Tibial nerve (tissue), 4 donors: Measurements from ENCODE around the gene POU1F1. TPM values are rescaled to one million over a fixed set of nuclear protein-coding genes. Genes with fewer than 3 reads are reported as not detected.

Experiments
- DNase-seq, 2 donors: peaks; one replicate each; pipeline ENCODE4 v3.0.0-alpha.2; 2019; ENCODE audit warnings: low spot score in 2 of 2
- H3K27ac ChIP-seq, 4 donors: fragments of 200-600 bp; sonication (generic) in 3 of 4; one replicate each; pipeline ENCODE4 v1.5.1; 2017 to 2019; ENCODE audit warnings: mild to moderate bottlenecking in 1 of 4
- H3K27me3 ChIP-seq, 2 donors: fragments of 200-600 bp; sonication (generic) in 1 of 2; one replicate each; pipeline versions ENCODE4 v1.5.1 to v1.6.0; 2017 to 2019
- H3K36me3 ChIP-seq, 3 donors: fragments of 200-600 bp; sonication (generic); one replicate each; pipeline ENCODE4 v1.5.1; 2018 to 2019
- H3K4me1 ChIP-seq, 4 donors: fragments of 200-600 bp; sonication (generic) in 3 of 4; one replicate each; pipeline ENCODE4 v1.5.1; 2017 to 2019
- H3K4me3 ChIP-seq, 4 donors: fragments of 200-600 bp; sonication (generic) in 3 of 4; one replicate each; pipeline ENCODE4 v1.5.1; 2017 to 2019; ENCODE audit warnings: mild to moderate bottlenecking in 1 of 4, moderate library complexity in 1 of 4
- H3K9me3 ChIP-seq, 4 donors: fragments of 200-600 bp; sonication (generic) in 3 of 4; one replicate each; pipeline ENCODE4 v1.5.1; 2017 to 2019
- CTCF ChIP-seq, 5 experiments: fragments of 200-600 bp in 3 of 5; fragments of 450-650 bp in 2 of 5; sonication (generic) in 3 of 5; IDR thresholded peaks; one replicate each; pipeline ENCODE4 v1.5.1; 2016 to 2019; ENCODE audit warnings: antibody characterized with exemption in 5 of 5, mild to moderate bottlenecking in 3 of 5, moderate library complexity in 2 of 5
- EP300 ChIP-seq, 2 donors: sonication (generic); formaldehyde crosslinking; IDR thresholded peaks; one replicate each; pipeline ENCODE4 v1.6.1; 2017; ENCODE audit warnings: antibody characterized with exemption in 2 of 2, mild to moderate bottlenecking in 1 of 2
- POLR2A ChIP-seq, 2 donors: fragments of 450-650 bp; IDR thresholded peaks; one replicate each; pipeline ENCODE4 v1.6.1; 2017; ENCODE audit warnings: antibody characterized with exemption in 2 of 2, mild to moderate bottlenecking in 2 of 2, moderate library complexity in 2 of 2
- WGBS, 2 donors: methylation state at CpG; one replicate each; pipeline ENCODE4 v1.1.5; 2018; 5-methylcytosine and 5-hydroxymethylcytosine counted together
- total RNA-seq, 4 donors: library from RNA; depleted of rRNA; stranded (reverse); fragments of >200 nt; gene quantifications; one replicate each; pipeline ENCODE4 v1.1.0, GENCODE V29; 2016

POU1F1 gene
- total RNA-seq, 4 donors from 2014 or later: not detected

GRCh38 chr3:87236093-87236492 is 40.3 kb downstream of the POU1F1 start:
- Histone ChIP-seq H3K27me3 (no peaks in the 10 kb centered on the region), H3K36me3 (peaks cover 0 to 17% (median 0%) of the 10 kb centered on the region in 3 donors), H3K27ac (no peak overlapping the region), H3K4me3 (no peak overlapping the region), H3K4me1 (peaks cover 0 to 24% (median 0%) of the 10 kb centered on the region in 4 donors), H3K9me3 (no peaks in the 10 kb centered on the region)
- 77 to 87% methylated on average over 1 of the region's 1 CpG for WGBS, 2 donors
- no peak for TF ChIP-seq EP300 (IDR thresholded peaks at IDR 0.05)
- no peak for TF ChIP-seq POLR2A (IDR thresholded peaks at IDR 0.05)
- no peak for TF ChIP-seq CTCF (IDR thresholded peaks at IDR 0.05)
- no peak for DNase-seq

GRCh38 chr3:87233805-87234204 is 42.6 kb downstream of the POU1F1 start:
- no peak overlapping the region for H3K4me3 ChIP-seq
- TF ChIP-seq CTCF (IDR thresholded peaks at IDR 0.05): no peak
- TF ChIP-seq EP300 (IDR thresholded peaks at IDR 0.05): no peak
- no peak for TF ChIP-seq POLR2A (IDR thresholded peaks at IDR 0.05)
- no peaks in the 10 kb centered on the region for H3K9me3 ChIP-seq
- H3K4me1 ChIP-seq: peaks cover 0 to 42% (median 8%) of the 10 kb centered on the region in 4 donors
- H3K27ac ChIP-seq: no peak overlapping the region
- 89 to 95% methylated on average over 1 of the region's 1 CpG for WGBS, 2 donors
- no peak for DNase-seq
- no peaks in the 10 kb centered on the region for H3K27me3 ChIP-seq
- H3K36me3 ChIP-seq: peaks cover 0 to 10% (median 0%) of the 10 kb centered on the region in 3 donors

GRCh38 chr3:87229113-87229512 is 47.3 kb downstream of the POU1F1 start:
- H3K27ac ChIP-seq: no peak overlapping the region

GRCh38 chr3:87228316-87228715 is 48.1 kb downstream of the POU1F1 start:
- DNase-seq: no peak
- H3K9me3 ChIP-seq: no peaks in the 10 kb centered on the region
- H3K4me3 ChIP-seq: peak overlapping the region; percentile 67 to 100 (median 81)
- H3K36me3 ChIP-seq: no peaks in the 10 kb centered on the region
- H3K4me1 ChIP-seq: peaks cover 0 to 51% (median 18%) of the 10 kb centered on the region in 4 donors
- H3K27ac ChIP-seq: peak overlapping the region in 1 of 4 donors; percentile 88
- H3K27me3 ChIP-seq: no peaks in the 10 kb centered on the region
- 11 to 17% methylated on average over 1 of the region's 1 CpG for whole genome bisulfite sequencing, 2 donors
- no peak for TF ChIP-seq EP300 (IDR thresholded peaks at IDR 0.05)
- no peak for TF ChIP-seq CTCF (IDR thresholded peaks at IDR 0.05)
- TF ChIP-seq POLR2A (IDR thresholded peaks at IDR 0.05): no peak

More at GRCh38 chr3:87229113-87229512, 47.3 kb downstream of the POU1F1 start:
- no peak for DNase-seq
- TF ChIP-seq POLR2A (IDR thresholded peaks at IDR 0.05) (no peak), CTCF (IDR thresholded peaks at IDR 0.05) (no peak), EP300 (IDR thresholded peaks at IDR 0.05) (no peak)
- Histone ChIP-seq H3K4me3 (no peak overlapping the region), H3K4me1 (peaks cover 0 to 55% (median 18%) of the 10 kb centered on the region in 4 donors), H3K36me3 (no peaks in the 10 kb centered on the region), H3K27me3 (no peaks in the 10 kb centered on the region), H3K9me3 (no peaks in the 10 kb centered on the region)
- 80 to 87% methylated on average over 1 of the region's 1 CpG for WGBS, 2 donors

- peak overlapping the region; percentile 88 to 96 (median 92) for H3K27ac ChIP-seq
- DNase-seq: no peak
- no peaks in the 10 kb centered on the region for H3K9me3 ChIP-seq
- H3K27me3 ChIP-seq: no peaks in the 10 kb centered on the region
- 0% methylated on average over 3 of the region's 3 CpGs for WGBS, 2 donors
- TF ChIP-seq POLR2A (IDR thresholded peaks at IDR 0.05) (no peak), EP300 (IDR thresholded peaks at IDR 0.05) (no peak), CTCF (IDR thresholded peaks at IDR 0.05) (no peak)
- peak overlapping the region; percentile 67 to 100 (median 81) for H3K4me3 ChIP-seq
- H3K4me1 ChIP-seq: peaks cover 0 to 48% (median 18%) of the 10 kb centered on the region in 4 donors
- no peaks in the 10 kb centered on the region for H3K36me3 ChIP-seq
Measured at GRCh38 chr3:87227835-87228144, 48.6 kb downstream of the POU1F1 start.
